Measurements from ENCODE around the gene C1orf159. TPM values are rescaled to one million over a fixed set of nuclear protein-coding genes. Genes with fewer than 3 reads are reported as not detected.
"Not testable (repeated sequence)": the region's sequence is repeated elsewhere in the genome, so short reads cannot be mapped to it uniquely, and the experiment has no call there.

Gene C1orf159
- total and polyA plus RNA-seq, 12 donors: 2.9 to 14.0 (median 4.1) TPM

GRCh38 chr1:1110561-1110971 lies 5.3 kb downstream of the C1orf159 start:
- no peaks in the 10 kb centered on the region for H3K27me3 ChIP-seq
- H3K4me1 ChIP-seq: peaks cover 0 to 7% (median 5%) of the 10 kb centered on the region in 9 donors
- no peak overlapping the region for H3K4me3 ChIP-seq
- no peak overlapping the region for H3K27ac ChIP-seq
- intact Hi-C loops (cut with DNase I): no loop called here
- TF ChIP-seq CTCF (IDR thresholded peaks at IDR 0.05): no peak
- peaks cover 0 to 23% (median 6%) of the 10 kb centered on the region in 11 donors for H3K9me3 ChIP-seq
- peaks cover 0 to 9% (median 0%) of the 10 kb centered on the region in 9 donors for H3K36me3 ChIP-seq
- 94% methylated on average over 29 of the region's 29 CpGs for WGBS, 2 donors
- DNase-seq: no peak
- ATAC-seq: no peak

DNA sequence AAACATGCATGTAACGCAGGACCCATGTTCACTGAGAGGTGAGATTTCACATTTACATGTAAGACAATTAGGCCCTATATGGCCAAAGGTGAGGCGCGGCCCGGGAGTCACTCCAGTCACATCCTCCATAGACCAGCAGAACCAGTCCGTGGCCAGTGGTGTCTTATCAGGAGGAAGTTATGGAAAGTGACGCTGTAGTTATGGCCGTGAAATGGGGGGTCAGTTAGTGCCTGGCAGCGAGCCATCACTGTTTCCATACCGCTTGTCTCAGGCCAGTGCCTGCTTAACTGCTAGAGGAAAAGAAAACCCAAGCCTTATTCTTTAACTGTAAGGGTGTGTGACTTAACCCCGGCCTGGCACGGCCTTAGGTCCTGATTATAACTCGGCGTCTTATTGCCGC lies 6.1 kb downstream of the C1orf159 start:
- Histone ChIP-seq H3K4me3 (no peak overlapping the region), H3K27me3 (no peaks in the 10 kb centered on the region), H3K36me3 (peaks cover 0 to 9% (median 0%) of the 10 kb centered on the region in 9 donors), H3K27ac (no peak overlapping the region), H3K4me1 (peaks cover 0 to 2% (median 0%) of the 10 kb centered on the region in 9 donors), H3K9me3 (peaks cover 0 to 23% (median 6%) of the 10 kb centered on the region in 11 donors)
- ATAC-seq (no peak), DNase-seq (no peak)
- no peak for TF ChIP-seq CTCF (IDR thresholded peaks at IDR 0.05)
- intact Hi-C loops (cut with DNase I): no loop called here
- whole genome bisulfite sequencing, 2 donors: 82 to 88% methylated on average over 14 of the region's 14 CpGs

GRCh38 chr1:1106510-1107221 lies 9.2 kb downstream of the C1orf159 start:
- H3K4me3 ChIP-seq: no peak overlapping the region
- peak in 2 of 8 donors; percentile 20 to 55 for ATAC-seq
- 98% methylated on average over 31 of the region's 31 CpGs for WGBS, 2 donors
- peaks cover 0 to 8% (median 0%) of the 10 kb centered on the region in 11 donors for H3K9me3 ChIP-seq
- DNase-seq: no peak
- TF ChIP-seq CTCF (IDR thresholded peaks at IDR 0.05): no peak
- intact Hi-C loops (cut with DNase I): no loop called here
- H3K27me3 ChIP-seq: no peaks in the 10 kb centered on the region
- no peak overlapping the region for H3K27ac ChIP-seq
- H3K36me3 ChIP-seq: peaks cover 0 to 5% (median 0%) of the 10 kb centered on the region in 9 donors
- H3K4me1 ChIP-seq: no peaks in the 10 kb centered on the region

GRCh38 chr1:1104152-1104551 lies 11.7 kb downstream of the C1orf159 start:
- H3K27ac ChIP-seq; H3K27me3 ChIP-seq; DNase-seq; ATAC-seq; H3K36me3 ChIP-seq; H3K4me3 ChIP-seq; intact Hi-C loops (cut with DNase I); H3K4me1 ChIP-seq: not testable (repeated sequence)
- WGBS, 2 donors: 86 to 89% methylated on average over 6 of the region's 6 CpGs
- H3K9me3 ChIP-seq: peaks cover 0 to 18% (median 0%) of the 10 kb centered on the region in 11 donors

DNA sequence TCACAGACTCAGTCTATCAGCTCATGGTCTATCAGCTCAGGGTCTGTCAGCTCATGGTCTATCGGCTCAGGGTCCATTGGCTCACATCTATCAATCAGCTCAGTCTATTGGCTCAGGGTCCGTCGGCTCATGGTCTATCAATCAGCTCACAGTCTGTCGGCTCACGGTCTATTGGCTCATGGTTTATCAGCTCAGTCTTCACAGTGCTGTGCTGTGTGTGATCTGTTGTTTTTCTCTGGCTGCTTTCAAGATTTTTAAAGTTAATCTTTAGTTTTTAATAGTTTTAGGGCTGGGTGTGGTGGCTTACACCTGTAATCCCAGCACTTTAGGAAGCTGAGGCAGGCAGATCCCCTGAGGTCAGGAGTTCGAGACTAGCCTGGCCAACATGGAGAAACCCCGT lies 14.4 kb downstream of the C1orf159 start:
- intact Hi-C loops (cut with DNase I): no loop called here
- DNase-seq: no peak
- Histone ChIP-seq H3K36me3 (no peaks in the 10 kb centered on the region), H3K27me3 (no peaks in the 10 kb centered on the region), H3K4me1 (no peaks in the 10 kb centered on the region), H3K27ac (no peak overlapping the region), H3K9me3 (peaks cover 0 to 15% (median 0%) of the 10 kb centered on the region in 11 donors), H3K4me3 (no peak overlapping the region)
- 95 to 97% methylated on average over 7 of the region's 7 CpGs for WGBS, 2 donors
- TF ChIP-seq CTCF (IDR thresholded peaks at IDR 0.05): no peak
- ATAC-seq: no peak

Measured in heart right ventricle (tissue), 16 donors.